ENCODE data around the gene OR2V2.
A peak's percentile ranks its signal among the peaks of the same experiment; 100 is the strongest.
"Not testable (repeated sequence)": the region's sequence is repeated elsewhere in the genome, so short reads cannot be mapped to it uniquely, and the experiment has no call there.

Gene OR2V2

DNA sequence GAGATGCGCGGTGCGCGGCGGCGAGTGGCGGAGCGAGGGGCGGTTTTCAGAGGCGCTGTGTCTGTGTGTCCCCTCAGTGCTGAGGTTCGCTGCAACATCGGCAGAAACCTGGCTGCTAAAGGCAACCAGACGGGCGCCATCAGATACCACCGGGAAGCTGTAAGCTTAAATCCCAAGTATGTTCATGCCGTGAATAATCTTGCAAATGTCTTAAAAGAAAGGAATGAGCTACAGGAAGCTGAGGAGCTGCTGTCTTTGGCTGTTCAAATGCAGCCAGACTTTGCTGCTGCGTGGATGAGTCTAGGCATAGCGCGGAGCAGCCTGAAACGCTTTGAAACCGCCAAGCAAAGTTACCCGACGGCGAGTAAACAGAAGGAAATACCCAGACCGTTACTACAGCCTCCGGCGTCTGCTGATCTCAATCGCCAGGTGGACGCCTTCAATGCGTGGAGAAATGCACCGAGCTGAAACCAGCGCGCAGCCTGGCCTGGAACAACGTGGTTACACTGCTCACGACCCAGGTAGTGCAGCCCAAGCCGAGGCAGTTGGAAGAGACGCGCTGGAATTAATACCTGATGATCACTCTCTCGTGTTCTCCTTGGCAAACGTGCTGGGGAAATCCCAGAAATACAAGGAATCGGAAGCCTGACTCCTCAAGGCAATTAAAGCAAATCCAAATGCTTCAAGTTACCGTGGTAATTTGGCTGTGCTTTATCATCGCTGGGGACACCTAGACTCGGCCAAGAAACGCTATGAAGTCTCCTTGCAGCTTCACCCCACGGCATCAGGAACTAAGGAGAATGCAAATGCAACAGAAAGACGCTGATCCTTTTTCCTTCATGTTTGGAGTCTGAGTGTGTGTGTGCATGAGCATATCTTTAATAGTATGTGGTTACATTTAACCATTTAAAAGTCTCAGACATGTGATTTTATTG lies 32.3 kb upstream of the OR2V2 start:
- no peak for DNase-seq (ENCODE audit: low read depth)

DNA sequence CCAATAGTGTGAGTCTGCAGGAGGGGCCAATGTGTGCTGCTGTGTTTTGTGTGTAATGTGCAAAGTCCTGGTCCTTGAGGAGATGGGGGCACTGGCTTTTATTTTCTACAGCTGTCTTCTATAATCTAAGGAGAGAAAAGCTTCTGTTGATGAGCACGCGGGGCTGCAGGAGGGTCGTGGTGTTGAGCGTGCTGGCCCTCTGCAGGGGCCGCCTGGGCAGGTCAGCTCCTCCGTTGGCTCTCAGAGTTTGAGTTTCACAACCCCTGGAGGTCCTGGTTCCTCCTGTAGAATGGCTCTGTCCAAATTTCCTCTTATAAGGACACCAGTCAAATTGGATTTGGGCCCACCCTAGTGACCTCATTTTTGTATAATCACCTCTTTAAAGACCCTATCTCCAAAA lies 29.0 kb upstream of the OR2V2 start:
- DNase-seq (ENCODE audit: low read depth), result no peak

DNA sequence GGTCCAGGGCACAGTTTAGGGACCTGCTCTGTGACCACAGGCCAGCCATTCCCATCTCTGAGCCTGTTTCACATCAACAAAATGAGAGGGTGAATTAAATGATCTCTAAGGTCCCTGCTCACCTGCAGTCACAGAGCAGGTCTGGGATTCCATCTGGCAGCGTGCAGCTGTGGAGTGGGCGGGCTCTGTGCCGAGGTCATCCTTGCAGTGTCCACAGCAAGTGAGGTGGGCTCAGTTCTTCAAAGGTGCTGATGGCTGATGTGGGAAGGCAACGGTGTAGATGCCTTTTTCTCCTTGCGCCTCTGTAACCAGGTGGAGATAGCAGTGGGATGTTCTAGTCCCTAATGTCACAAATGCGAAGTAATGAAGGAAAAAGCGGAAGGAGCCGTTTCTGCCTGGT lies 28.3 kb upstream of the OR2V2 start:
- no peak for DNase-seq (ENCODE audit: low read depth)

DNA sequence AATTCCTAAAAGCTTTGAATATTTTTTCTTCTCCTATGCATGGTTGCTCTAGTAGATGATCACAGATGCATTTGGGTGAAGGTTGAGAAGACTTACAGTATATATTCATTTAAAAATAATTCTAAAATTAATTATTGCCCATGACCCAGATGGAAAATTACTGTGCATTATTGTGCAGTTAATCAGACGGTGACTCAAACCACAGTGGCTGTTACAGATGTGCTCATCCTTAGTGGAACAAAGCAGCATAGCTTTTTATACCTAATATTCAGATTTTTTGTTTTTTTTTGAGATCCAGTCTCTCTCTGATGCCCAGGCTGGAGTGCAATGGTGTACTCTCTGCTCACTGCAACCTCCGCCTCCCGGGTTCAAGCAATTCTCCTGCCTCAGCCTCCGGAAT lies 27.1 kb upstream of the OR2V2 start:
- peak; percentile 3 for DNase-seq (ENCODE audit: low read depth)

DNA sequence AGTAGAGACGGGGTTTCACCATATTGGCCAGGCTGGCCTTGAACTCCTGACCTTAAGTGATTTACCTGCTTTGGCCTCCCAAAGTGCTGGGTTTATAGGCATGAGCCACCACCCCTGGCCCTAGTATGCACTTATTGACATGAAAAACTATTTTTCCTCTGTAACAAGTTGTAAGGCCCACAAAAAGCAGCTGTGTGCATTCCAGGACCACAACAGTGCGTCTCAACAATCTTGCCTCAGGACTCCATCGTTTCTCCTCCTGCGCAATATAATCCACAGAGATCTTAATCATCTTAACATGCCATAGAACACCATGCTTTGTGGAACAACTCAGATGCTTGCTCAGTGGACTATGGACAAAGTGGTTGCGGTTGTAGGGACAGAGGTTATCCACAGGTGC lies 26.6 kb upstream of the OR2V2 start:
- no peak for DNase-seq (ENCODE audit: low read depth)

DNA sequence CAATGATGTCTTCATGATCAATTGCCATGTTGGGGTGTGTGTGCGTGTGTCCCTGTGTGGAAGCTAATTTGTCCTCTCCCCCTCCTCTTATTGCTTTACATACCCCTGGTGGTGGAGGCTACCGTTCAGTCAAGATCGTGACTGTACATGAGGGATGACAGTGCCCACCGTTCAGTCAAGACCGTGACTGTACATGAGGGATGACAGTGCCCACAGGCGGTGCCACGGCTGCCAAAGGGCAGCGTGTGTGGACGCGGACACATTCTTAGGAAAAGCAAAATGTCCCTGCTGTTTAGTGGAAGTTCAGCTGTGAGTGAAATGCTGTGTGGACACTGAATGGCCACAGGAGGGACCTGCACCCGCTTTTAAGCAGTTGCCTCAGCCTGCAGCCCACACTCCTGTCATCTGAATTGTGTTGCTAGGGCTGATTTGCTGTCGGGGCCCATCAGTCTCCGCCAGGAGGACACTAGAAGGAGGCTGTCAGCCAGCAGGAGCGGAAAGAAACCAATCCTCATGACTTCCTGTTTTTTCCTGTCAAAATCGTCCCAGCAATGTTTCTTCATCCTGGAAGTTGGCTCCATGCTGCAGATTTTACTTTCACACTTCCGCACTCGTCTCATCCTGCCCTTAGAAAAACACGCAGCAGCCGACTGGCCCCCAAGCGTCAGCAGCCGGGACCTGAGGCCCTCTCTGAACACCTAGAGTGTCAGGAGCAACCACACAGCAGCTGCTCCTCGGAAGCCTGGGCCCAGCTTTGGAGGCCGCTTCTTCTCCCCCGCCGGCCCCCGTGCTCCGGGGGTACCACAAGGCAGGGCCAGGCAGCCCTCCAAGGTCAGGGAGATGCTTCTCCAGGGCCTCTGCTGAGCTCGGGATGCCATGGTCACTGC lies 25.5 kb upstream of the OR2V2 start:
- no peak for DNase-seq (ENCODE audit: low read depth)

GRCh38 chr5:181124526-181124925 lies 22.9 kb upstream of the OR2V2 start:
- no peak for DNase-seq (ENCODE audit: low read depth)

- no peak for DNase-seq (ENCODE audit: low read depth)
These were observed 20.5 kb upstream of the OR2V2 start for GRCh38 chr5:181126841-181127240.

DNA sequence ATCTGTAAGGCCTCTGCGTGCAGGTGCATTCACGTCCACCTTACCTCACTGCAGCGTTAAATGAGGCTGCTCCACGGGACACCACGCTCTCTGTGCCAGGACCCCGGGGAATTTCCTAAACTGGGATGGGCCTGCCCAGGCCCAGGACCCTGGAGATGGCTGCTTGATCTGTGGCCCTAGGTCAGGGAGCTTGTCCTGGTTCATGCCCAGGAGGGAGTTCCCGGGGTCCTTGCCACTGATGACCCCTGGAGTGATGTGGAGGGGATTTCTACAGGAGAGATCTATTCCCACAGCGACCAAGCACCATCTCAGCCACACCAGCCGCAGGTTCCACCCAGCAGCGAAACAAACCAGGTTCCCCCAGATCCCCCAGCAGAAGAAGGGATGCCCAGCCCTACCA lies 19.9 kb upstream of the OR2V2 start:
- DNase-seq (ENCODE audit: low read depth), result no peak

DNA sequence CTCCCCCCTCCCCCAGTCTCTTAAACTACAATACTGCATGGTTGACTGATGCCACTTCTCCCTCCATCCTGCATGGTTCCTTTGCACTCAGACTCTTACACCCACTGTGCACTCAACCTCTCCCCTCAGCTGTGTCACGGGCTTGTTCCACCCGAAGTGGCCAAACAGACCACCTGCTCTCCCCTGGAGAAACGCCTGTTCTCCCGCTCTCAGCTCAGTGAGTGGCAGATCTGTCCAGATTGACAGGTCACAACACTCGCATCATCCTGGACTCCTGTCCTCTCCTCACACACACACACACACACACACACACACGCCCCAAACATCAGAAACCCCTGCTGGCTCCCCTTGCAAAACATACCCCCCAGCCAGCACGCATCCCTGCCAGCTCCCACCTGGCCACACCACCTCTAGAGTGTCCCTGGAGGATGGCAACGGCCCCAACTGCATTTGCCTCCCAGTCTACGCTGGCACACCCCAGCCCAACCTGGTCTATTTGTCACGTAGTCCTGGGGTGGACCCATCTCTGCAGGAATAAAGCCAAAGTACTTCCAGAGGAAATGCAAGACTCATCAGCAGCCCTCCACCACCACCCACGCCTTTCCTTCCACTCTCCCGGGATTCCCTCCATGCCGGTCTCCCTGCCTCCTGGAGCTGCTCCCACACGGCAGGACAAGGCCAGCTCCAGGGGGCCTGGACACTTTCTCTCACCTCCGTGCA lies 19.3 kb upstream of the OR2V2 start:
- DNase-seq (ENCODE audit: low read depth), result no peak

- no peak for DNase-seq (ENCODE audit: low read depth)
These were observed 17.8 kb upstream of the OR2V2 start for GRCh38 chr5:181129601-181130000.

GRCh38 chr5:181130081-181130480 lies 17.3 kb upstream of the OR2V2 start:
- DNase-seq (ENCODE audit: low read depth), result not testable (repeated sequence)

GRCh38 chr5:181130832-181131496 lies 16.4 kb upstream of the OR2V2 start, which contains the start of gene OR2V1:
OR2V1 (minus strand) TSS chr5:181131169; CDS start chr5:181125304, 5,865 bp downstream.
- no peak for DNase-seq (ENCODE audit: low read depth)

DNA sequence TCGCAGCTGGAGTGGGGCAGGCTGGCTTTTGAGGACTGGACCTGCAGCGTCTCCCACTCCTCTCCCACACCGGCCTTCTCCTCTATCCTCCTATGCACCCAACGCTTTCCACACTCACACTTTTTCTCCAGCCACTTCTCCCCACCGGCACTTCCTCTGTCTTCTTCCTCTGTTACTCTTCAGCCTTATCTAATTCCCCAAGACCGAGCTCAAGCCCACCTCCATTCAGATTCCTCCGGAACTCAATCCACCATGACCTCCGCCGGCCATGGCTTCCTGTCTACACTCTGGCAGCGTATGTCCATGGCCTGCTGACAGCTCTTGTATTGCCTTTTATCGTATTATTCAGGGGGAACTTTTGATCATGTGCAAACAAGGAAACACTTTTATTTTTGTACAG lies 15.9 kb upstream of the OR2V2 start:
- DNase-seq (ENCODE audit: low read depth), result no peak

GRCh38 chr5:181133083-181133482 lies 14.3 kb upstream of the OR2V2 start:
- DNase-seq (ENCODE audit: low read depth), result no peak

GRCh38 chr5:181133610-181134231 lies 13.7 kb upstream of the OR2V2 start:
- DNase-seq (ENCODE audit: low read depth), result peak; percentile 44

DNA sequence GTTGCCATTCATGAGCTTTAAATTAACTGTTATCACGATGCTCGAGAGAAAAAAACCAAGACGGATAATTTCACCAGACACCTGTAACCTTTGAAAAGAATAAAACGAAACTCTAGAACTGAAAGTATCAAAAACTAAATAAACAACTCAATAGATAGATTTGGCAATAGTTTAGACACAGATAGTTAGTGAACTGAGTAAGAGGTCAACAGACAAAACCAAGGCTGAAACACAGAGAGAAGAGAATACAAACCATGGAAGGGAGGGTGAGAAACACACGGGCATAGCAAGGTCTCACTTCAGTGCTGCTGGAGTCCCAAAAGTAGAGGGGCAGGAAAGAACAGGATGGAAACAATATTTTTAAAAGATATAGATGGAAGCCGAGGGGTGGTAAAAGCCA lies 13.1 kb upstream of the OR2V2 start:
- DNase-seq (ENCODE audit: low read depth), result no peak

- no peak for DNase-seq (ENCODE audit: low read depth)
These were observed 10.9 kb upstream of the OR2V2 start for GRCh38 chr5:181136361-181136955.

DNA sequence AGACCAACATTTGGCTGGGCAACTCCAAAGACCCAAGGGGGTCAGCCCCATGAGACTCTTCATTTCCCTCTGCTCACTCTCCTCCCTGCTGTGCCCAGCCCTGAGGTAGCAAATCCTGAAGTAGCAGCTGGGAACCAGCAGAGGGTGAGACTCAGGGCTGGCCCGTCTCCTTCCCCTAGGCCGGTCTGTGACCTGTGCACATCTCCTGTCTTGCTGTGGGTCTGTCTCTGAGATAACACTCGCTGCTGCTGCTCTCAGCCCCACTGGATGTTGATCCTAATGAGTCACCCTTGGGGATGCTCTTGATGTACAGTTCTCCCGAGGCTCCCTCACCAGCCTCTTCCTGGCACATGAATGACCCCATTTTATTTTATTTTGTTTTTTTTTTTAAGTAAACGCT lies 9.1 kb upstream of the OR2V2 start:
- DNase-seq (ENCODE audit: low read depth), result no peak

- no peak for DNase-seq (ENCODE audit: low read depth)
These were observed 6.6 kb upstream of the OR2V2 start for GRCh38 chr5:181140766-181141165.

- DNase-seq (ENCODE audit: low read depth), result no peak
These were observed 5.3 kb upstream of the OR2V2 start for GRCh38 chr5:181142054-181142453.

Measured in stromal cell of bone marrow (primary cell).